BJ (cell line): Measurements from ENCODE around the gene NRK. TPM values are rescaled to one million over a fixed set of nuclear protein-coding genes. Genes with fewer than 3 reads are reported as not detected.

Experiments used
- CTCF ChIA-PET: fragments of 350-600 bp; formaldehyde crosslinking; extraction: SDS; loops from one replicate; lab custom pipeline; 2021; ENCODE audit warnings: antibody characterized with exemption, inconsistent platforms; lab: Yijun Ruan, JAX
- POLR2A ChIA-PET: fragments of 300-600 bp; sonication (Branson Sonifier 250); formaldehyde crosslinking; extraction: SDS; loops from one replicate; lab custom pipeline; 2021; ENCODE audit warnings: antibody characterized with exemption; lab: Charles Lee
- DNase-seq: peaks from one replicate; pipeline ENCODE4 v3.0.0-alpha.2; 2011; ENCODE audit warnings: low read depth
- H3K27me3 ChIP-seq: 2 replicates; pipeline ENCODE4 v1.6.0; 2011; ENCODE audit warnings: low read length; ENCODE audit not compliant: control insufficient read depth, insufficient read depth
- H3K36me3 ChIP-seq: 2 replicates; pipeline ENCODE4 v1.5.1; 2011; ENCODE audit warnings: low read length; ENCODE audit not compliant: control insufficient read depth, insufficient read depth
- H3K4me3 ChIP-seq: 2 replicates; pipeline ENCODE4 v1.5.1; 2011; ENCODE audit warnings: low read depth, mild to moderate bottlenecking, control low read depth, low read length
- polyA plus RNA-seq: library from polyadenylated mRNA; depleted of rRNA; stranded (reverse); fragments of >200 nt; gene quantifications from 2 replicates; pipeline ENCODE4 v1.2.3, GENCODE V29; 2011
- TF ChIP-seq, protein P1 (sequence below): IDR thresholded peaks from 2 replicates; pipeline ENCODE4 v1.5.1; 2011; ENCODE audit warnings: low read depth, mild to moderate bottlenecking, control low read depth, inconsistent platforms, low read length, moderate library complexity; ENCODE audit not compliant: insufficient read depth

The NRK gene
- polyA plus RNA-seq, 1 experiment = 0.16 TPM

DNA sequence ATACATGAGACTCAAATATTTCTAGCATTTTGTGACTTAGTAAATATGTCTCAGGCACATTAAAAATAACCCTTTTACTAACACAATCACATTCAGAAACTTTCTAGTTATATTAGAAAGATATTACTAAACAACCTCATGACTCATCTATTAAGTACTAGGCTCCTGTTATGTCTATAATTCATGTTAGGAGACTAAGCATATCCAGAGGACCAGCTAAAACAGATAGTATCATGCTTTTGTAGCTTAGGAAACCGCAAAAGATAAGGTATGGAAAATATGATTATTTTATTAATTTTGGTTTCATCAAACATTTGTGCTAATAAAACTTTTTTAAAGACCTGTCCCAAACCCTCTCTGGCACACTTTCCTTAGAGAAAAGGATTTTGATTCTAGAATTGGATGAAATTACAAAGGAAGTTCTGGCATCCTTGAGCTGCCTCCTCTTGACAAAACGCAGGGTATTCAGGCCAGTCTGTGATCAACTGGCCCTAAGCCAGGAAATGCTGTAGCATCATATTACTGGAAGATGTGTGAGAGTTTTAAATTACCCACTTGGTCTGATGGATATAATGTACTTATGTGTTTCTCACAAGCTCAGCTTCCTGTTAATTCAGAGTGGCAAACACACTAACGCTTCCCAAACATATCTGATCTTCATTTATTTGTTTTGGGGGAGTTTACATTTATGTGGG, 60.4 kb downstream of the NRK start:
- H3K36me3 ChIP-seq = no peaks in the 10 kb centered on the region
- POLR2A ChIA-PET = no interaction called here
- CTCF ChIA-PET = no interaction called here
- no peaks in the 10 kb centered on the region for H3K27me3 ChIP-seq
- TF ChIP-seq, protein P1, sequence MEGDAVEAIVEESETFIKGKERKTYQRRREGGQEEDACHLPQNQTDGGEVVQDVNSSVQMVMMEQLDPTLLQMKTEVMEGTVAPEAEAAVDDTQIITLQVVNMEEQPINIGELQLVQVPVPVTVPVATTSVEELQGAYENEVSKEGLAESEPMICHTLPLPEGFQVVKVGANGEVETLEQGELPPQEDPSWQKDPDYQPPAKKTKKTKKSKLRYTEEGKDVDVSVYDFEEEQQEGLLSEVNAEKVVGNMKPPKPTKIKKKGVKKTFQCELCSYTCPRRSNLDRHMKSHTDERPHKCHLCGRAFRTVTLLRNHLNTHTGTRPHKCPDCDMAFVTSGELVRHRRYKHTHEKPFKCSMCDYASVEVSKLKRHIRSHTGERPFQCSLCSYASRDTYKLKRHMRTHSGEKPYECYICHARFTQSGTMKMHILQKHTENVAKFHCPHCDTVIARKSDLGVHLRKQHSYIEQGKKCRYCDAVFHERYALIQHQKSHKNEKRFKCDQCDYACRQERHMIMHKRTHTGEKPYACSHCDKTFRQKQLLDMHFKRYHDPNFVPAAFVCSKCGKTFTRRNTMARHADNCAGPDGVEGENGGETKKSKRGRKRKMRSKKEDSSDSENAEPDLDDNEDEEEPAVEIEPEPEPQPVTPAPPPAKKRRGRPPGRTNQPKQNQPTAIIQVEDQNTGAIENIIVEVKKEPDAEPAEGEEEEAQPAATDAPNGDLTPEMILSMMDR = no peak
- DNase-seq = no peak
- no peak overlapping the region for H3K4me3 ChIP-seq

DNA sequence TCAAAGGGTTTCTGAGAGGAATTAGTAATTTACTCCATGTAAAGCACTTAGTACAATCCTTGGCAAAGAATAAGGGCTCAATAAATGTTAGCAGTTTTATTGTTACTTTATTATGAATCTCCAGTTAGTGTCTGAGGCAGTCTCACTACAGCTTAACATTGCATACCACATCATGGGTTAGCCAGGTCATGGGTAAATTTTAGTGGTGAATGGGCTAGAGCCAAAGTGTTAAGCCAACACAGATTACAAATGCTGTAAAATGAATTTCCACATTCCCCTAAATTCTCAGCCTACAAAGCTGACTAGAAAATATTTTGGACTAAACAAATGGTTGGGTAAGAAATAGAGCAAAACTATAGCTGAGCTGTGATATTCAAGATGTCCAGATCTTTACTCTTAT, 72.4 kb downstream of the NRK start:
- ChIA-PET POLR2A (no interaction called here), CTCF (no interaction called here)
- DNase-seq = no peak
- no peaks in the 10 kb centered on the region for H3K27me3 ChIP-seq
- H3K36me3 ChIP-seq = no peaks in the 10 kb centered on the region
- TF ChIP-seq, protein P1 = no peak
- H3K4me3 ChIP-seq = no peak overlapping the region

DNA sequence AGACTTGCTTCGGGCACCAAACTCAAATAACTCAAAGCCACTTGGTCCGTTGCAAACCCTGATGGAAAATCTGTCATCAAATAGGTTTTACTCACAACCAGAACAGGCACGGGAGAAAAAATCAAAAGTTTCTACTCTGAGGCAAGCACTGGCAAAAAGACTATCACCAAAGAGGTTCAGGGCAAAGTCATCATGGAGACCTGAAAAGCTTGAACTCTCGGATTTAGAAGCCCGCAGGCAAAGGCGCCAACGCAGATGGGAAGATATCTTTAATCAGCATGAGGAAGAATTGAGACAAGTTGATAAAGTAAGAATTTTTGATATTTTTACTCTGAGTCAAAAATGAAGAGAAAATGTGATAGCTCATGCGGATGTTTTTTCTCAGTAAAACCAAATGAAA, 87.2 kb downstream of the NRK start:
- Histone ChIP-seq H3K36me3 (no peaks in the 10 kb centered on the region), H3K4me3 (no peak overlapping the region), H3K27me3 (no peaks in the 10 kb centered on the region)
- ChIA-PET CTCF (no interaction called here), POLR2A (no interaction called here)
- no peak for DNase-seq
- TF ChIP-seq, protein P1 = no peak

DNA sequence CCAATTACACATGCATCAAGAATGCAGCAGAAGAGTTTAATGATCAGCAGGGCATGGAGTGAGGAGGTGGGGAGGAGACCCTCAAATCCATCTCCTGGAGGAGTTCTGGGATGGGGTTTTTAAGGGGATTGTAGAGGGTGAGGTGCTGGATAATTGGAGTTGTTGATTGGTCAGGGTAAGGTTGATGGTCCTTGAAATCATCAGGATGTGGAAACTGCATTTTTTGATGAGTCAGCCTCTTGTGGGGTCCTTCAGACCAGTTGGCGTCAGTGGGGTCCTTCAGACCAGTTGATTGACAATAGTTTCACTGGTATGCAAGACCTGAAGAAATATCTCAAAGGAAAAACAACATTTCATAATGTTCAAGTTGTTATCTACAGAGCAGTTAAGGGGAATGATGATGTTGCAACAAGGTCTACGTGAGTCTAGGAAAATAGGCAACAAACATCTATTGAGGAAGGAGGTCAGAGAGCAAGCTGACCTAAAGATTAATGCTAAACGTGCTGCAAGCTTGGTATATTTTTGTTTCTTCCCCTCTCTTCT, 88.3 kb downstream of the NRK start:
- TF ChIP-seq, protein P1 = no peak
- no peak for DNase-seq
- no peak overlapping the region for H3K4me3 ChIP-seq
- H3K36me3 ChIP-seq = no peaks in the 10 kb centered on the region
- H3K27me3 ChIP-seq = no peaks in the 10 kb centered on the region
- ChIA-PET POLR2A (no interaction called here), CTCF (no interaction called here)

DNA sequence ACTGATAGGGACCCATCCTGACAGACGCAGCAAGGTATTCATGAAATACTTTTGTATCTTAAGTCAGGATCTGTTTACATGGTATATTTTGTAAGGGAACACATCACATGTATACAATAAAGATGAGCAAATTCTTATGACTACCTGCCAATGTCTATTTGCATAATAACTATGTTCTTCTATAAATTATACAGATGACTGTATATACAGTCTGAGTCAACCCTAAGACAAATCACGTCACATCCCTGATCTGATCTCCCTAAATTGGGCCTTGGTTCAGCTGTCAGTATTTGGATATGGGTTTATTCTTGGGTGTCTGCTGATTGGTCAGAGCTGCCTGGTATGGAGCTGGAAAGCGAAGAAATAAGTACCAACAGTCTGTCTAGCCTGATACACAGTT, 122.9 kb downstream of the NRK start:
- CTCF ChIA-PET = no interaction called here
- POLR2A ChIA-PET = no interaction called here
- TF ChIP-seq, protein P1 = no peak

More for the DNA sequence above, 122.9 kb downstream of the NRK start:
- Histone ChIP-seq H3K27me3 (no peaks in the 10 kb centered on the region), H3K4me3 (no peak overlapping the region), H3K36me3 (no peaks in the 10 kb centered on the region)
- DNase-seq = no peak
